Upper lobe of left lung (tissue), 4 donors: ENCODE data around the gene TGFB1I1.

Source experiments
- EP300 ChIP-seq, 4 donors: sonication (generic); formaldehyde crosslinking; IDR thresholded peaks; one replicate each; pipeline ENCODE4 v1.5.1; 2017; ENCODE audit warnings: antibody characterized with exemption in 4 of 4, control low read depth in 2 of 4
- POLR2A ChIP-seq, 4 donors: fragments of 450-650 bp; IDR thresholded peaks; one replicate each; pipeline ENCODE4 v1.5.1; 2016 to 2017; ENCODE audit warnings: antibody characterized with exemption in 4 of 4, mild to moderate bottlenecking in 2 of 4
- TF ChIP-seq, protein P1 (sequence below), 6 experiments: fragments of 450-650 bp in 4 of 6; fragments of 200-600 bp in 2 of 6; sonication (generic) in 2 of 6; IDR thresholded peaks; one replicate each; pipeline ENCODE4 v1.5.1; 2016 to 2019; ENCODE audit warnings: antibody characterized with exemption in 6 of 6

GRCh38 chr16:31507617-31507928 lies 35.6 kb downstream of the TGFB1I1 start:
- TF ChIP-seq, protein P1, sequence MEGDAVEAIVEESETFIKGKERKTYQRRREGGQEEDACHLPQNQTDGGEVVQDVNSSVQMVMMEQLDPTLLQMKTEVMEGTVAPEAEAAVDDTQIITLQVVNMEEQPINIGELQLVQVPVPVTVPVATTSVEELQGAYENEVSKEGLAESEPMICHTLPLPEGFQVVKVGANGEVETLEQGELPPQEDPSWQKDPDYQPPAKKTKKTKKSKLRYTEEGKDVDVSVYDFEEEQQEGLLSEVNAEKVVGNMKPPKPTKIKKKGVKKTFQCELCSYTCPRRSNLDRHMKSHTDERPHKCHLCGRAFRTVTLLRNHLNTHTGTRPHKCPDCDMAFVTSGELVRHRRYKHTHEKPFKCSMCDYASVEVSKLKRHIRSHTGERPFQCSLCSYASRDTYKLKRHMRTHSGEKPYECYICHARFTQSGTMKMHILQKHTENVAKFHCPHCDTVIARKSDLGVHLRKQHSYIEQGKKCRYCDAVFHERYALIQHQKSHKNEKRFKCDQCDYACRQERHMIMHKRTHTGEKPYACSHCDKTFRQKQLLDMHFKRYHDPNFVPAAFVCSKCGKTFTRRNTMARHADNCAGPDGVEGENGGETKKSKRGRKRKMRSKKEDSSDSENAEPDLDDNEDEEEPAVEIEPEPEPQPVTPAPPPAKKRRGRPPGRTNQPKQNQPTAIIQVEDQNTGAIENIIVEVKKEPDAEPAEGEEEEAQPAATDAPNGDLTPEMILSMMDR (IDR thresholded peaks at IDR 0.05), result no peak
- TF ChIP-seq POLR2A (IDR thresholded peaks at IDR 0.05) (no peak), EP300 (IDR thresholded peaks at IDR 0.05) (no peak)
